Vagina (tissue), 2 donors: ENCODE measurements around the gene CAPN15.

Source experiments
- POLR2A ChIP-seq, 2 donors: fragments of 450-650 bp; IDR thresholded peaks; one replicate each; pipeline ENCODE4 v1.6.1; 2017; ENCODE audit warnings: antibody characterized with exemption in 2 of 2, mild to moderate bottlenecking in 2 of 2, moderate library complexity in 2 of 2
- POLR2AphosphoS5 ChIP-seq, 2 donors: sonication (generic); formaldehyde crosslinking; IDR thresholded peaks; one replicate each; pipeline ENCODE4 v1.9.0; 2017; ENCODE audit warnings: antibody characterized with exemption in 2 of 2, mild to moderate bottlenecking in 2 of 2, low read depth in 1 of 2; ENCODE audit not compliant: insufficient read depth in 1 of 2
- TF ChIP-seq, protein P1 (sequence below), 3 experiments: fragments of 450-650 bp in 2 of 3; fragments of 200-600 bp in 1 of 3; sonication (generic) in 1 of 3; IDR thresholded peaks; one replicate each; pipeline ENCODE4 v1.5.1; 2017 to 2019; ENCODE audit warnings: antibody characterized with exemption in 3 of 3, mild to moderate bottlenecking in 2 of 3, moderate library complexity in 2 of 3

- TF ChIP-seq POLR2A (IDR thresholded peaks at IDR 0.05) (no peak), POLR2AphosphoS5 (IDR thresholded peaks at IDR 0.05; ENCODE audit: insufficient read depth in 1 of 2, low read depth in 1 of 2) (no peak)
- TF ChIP-seq, protein P1, sequence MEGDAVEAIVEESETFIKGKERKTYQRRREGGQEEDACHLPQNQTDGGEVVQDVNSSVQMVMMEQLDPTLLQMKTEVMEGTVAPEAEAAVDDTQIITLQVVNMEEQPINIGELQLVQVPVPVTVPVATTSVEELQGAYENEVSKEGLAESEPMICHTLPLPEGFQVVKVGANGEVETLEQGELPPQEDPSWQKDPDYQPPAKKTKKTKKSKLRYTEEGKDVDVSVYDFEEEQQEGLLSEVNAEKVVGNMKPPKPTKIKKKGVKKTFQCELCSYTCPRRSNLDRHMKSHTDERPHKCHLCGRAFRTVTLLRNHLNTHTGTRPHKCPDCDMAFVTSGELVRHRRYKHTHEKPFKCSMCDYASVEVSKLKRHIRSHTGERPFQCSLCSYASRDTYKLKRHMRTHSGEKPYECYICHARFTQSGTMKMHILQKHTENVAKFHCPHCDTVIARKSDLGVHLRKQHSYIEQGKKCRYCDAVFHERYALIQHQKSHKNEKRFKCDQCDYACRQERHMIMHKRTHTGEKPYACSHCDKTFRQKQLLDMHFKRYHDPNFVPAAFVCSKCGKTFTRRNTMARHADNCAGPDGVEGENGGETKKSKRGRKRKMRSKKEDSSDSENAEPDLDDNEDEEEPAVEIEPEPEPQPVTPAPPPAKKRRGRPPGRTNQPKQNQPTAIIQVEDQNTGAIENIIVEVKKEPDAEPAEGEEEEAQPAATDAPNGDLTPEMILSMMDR (IDR thresholded peaks at IDR 0.05) = no peak
These were observed 26.2 kb downstream of the CAPN15 start for GRCh38 chr16:553601-554296.
